ENCODE measurements around the gene CCDC40. TPM values are rescaled to one million over a fixed set of nuclear protein-coding genes. Genes with fewer than 3 reads are reported as not detected.
"Not testable (repeated sequence)": the region's sequence is repeated elsewhere in the genome, so short reads cannot be mapped to it uniquely, and the experiment has no call there.

The CCDC40 gene
- total RNA-seq, 1 donor from 2014 or later, result 0.90 TPM

DNA sequence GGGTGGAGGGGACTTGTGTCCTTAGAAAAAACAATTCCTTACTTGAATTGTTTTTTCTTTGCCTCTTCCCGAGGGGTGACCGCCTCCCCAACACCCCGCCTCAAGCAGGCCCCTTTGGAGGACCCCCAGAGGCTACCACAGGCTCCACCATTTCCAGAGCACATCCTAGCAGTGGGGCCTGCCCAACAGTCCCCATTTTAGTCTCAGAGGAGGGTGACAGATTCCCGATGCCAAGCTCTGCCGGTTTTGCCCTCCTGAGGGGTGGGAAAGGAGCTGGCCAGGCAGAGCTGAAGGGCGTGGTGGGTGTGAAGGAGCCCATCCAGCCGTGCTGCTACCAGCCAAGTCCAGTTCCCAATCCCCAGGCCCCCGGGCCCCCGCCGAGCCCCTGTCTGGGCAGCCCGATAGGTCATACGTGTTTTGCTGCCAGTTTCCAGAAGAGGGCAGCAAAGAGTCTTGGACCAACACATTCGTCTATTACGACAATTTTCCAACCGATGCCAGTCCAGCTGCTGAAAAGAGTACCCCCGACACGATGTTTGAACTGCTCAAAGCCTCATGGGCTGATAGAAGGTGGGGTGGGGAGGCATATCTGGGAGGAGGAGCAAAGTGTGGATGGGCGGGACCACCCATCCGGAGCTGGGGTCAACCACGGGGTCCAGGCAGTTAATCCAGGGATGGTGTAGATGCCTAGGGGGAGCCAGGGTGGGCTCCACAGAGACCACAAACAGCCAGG, 46.1 kb downstream of the CCDC40 start:
- DNase-seq (ENCODE audit: low read depth in 2 of 2), result peak; percentile 75 to 79

DNA sequence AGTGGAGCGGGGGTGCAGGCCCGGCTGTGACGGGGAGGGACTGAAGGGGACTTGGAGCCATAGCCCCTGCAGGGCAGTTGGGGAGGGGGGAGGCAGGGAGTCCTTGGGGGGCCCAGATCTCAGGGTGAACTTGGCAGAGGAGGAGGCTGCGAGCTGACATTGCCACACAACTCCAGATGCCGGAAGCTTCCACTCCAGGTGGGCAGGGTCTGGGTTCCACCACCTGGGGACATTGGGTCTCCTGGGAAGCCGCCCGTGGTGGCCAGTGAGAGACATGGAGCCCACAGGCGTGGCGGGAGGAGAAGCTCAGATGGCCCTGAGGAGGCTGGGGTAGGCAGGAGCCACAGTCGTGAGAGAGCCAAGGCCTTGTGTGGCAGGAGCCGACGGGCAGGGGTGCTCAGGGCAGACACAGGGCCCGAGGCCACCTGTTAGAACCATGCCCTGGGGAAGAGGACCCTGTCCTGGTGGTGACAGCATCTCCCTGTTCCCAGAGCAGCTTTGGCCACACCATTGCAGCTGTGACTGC, 46.8 kb downstream of the CCDC40 start:
- no peak for DNase-seq (ENCODE audit: low read depth in 2 of 2)

DNA sequence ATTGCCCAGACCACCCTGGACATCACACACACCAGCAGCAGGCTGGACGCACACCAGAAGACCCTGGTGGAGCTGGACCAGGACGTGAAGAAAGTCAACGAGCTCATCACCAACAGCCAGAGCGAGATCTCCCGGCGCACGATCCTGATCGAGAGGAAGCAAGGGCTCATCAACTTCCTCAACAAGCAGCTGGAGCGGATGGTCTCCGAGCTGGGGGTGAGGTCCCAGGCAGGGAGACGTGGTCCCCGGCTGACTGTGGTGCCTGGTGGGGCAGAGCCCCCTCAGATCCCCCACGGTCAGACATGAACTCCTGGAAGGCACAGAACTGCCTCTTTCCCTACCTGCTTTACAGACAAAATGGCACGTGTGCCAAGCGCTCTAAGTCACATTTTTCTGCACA, 48.3 kb downstream of the CCDC40 start:
- no peak for DNase-seq (ENCODE audit: low read depth in 2 of 2)

DNA sequence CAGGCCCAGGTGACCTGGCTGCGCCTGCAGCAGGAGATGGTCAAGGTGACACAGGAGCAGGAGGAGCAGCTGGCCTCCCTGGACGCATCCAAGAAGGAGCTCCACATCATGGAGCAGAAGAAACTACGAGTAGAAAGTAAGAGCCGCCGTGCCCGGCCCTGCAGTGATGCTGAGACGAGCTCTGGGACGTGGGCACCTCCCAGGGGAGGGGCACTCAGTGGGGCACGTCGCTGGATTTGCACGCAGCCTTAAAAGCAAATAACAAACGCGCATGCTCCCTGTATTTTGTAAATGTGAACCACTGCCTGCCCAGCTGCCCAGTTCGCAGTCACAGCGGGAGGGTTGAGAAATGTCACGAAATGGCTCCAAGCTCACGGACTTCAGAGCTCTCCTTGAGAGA, 49.6 kb downstream of the CCDC40 start:
- DNase-seq (ENCODE audit: low read depth in 2 of 2), result no peak

DNA sequence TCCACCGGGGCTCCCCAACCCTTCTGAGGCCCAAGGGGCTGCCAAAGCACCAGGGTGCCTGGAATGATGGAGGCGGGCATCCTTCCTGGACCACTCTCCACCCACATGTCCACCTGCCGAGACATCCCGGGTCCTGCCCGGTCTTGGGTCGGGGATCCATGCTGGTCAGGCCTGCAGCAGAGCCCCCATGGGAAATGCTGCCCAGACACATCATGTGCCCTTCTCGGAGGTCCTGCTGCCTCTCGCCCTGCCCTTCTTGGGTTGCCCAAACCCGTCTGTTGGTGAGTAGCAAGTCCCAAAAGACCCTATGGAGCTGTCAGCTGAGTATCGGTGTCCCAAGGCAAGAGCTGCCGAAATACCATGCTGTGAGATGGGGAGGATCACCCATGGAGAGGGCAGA, 50.2 kb downstream of the CCDC40 start:
- no peak for DNase-seq (ENCODE audit: low read depth in 2 of 2)

DNA sequence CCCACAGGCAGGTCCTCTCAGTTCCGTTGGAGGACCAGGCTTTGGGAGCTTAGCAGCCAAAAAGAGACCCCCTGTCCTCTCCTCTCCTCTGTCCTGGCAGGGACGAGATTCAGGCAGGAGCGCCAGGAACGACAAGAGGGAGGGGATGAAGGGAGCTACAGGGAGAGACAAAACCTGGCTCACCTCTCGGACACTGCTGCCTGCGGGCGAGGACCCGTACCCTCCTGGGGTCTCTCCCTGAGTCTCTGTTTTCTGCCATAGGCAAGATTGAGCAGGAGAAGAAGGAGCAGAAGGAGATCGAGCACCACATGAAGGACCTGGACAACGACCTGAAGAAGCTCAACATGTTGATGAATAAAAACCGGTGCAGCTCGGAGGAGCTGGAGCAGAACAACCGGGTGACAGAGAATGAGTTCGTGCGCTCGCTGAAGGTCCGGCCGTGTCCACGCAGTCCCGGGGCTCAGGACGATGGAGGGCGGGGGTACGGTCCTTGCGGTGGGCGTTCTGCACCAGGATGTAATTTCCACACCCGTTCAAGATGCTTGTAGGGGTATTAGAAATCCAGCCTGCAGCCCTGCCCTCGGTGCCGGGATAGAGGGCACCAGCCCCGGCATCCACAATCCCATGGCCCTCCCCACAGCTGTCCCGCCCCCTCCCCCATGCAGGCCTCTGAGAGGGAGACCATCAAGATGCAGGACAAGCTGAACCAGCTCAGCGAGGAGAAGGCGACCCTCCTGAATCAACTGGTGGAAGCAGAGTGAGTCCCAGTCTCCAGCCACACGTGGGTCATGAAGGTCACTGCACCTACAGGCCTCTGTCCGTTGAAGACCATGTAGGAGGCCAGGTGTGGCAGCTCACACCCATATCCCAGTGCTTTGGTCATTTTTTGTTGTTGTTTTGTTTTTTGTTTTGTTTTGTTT, 51.2 kb downstream of the CCDC40 start:
- DNase-seq (ENCODE audit: low read depth in 2 of 2), result no peak

DNA sequence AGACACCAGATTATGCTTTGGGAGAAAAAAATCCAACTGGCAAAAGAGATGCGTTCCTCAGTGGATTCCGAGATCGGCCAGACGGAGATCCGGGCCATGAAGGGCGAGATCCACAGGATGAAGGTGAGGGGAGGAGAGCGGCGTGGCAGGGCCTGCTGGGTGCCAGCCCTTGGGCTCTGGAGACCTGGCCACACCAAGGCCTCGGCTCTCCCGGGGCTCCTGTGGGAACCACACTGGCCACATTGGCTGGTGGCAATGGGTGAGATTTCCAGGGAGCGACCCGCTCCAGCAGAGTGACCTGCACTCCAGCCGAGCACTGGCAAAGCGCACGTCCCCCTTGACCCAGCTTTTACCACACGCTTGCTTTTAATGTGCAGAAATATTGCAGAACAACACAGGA, 53.3 kb downstream of the CCDC40 start:
- no peak for DNase-seq (ENCODE audit: low read depth in 2 of 2)

DNA sequence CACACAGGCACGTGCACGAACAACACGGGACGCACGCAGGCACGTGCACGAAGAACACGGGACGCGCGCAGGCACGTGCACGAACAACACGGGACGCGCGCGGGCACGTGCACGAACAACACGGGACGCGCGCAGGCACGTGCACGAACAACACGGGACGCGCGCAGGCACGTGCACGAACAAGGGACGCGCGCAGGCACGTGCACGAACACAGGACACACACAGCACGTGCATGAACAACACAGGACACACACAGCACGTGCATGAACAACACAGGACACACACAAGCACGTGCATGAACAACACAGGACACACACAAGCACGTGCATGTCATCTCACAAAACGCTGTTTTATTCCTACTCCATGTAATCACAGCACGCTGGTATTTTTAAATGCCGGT, 53.7 kb downstream of the CCDC40 start:
- DNase-seq (ENCODE audit: low read depth in 2 of 2), result not testable (repeated sequence)

DNA sequence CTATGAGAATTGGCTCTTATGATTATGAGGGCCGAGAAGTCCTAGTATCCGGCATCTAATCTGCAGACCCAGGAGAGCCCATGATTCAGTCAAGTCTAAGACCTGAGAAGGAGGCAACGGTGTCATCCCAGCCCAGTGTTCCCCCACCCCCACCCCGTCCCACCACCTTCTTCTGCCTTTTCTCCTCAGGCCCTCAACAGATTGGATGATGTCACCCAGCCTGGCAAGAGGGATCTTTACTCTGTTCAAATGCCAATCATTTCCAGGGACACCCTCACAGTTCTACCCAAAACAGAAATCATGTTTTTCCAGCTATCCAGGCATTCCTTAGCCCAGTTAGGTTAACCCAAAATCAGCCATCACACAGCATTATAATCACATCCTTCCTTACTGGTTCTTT, 54.9 kb downstream of the CCDC40 start:
- no peak for DNase-seq (ENCODE audit: low read depth in 2 of 2)

DNA sequence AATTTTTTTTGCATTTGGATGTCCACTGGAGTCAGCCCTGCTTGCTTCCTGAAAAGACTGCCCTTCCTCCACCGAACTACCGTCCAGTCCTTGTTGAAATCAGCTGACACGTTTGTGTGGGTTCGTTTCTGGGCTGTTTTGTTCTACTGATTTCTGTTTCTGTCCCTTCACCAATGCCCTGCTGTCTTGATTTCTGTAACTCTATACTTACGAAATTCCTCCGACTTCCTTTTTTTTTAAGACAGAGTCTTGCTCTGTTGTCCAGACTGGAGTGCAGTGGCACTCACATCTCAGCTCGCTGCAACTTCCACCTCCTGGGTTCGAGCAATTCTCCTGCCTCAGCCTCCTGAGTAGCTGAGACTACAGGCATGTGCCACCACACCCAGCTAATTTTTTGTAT, 56.5 kb downstream of the CCDC40 start:
- no peak for DNase-seq (ENCODE audit: low read depth in 2 of 2)

DNA sequence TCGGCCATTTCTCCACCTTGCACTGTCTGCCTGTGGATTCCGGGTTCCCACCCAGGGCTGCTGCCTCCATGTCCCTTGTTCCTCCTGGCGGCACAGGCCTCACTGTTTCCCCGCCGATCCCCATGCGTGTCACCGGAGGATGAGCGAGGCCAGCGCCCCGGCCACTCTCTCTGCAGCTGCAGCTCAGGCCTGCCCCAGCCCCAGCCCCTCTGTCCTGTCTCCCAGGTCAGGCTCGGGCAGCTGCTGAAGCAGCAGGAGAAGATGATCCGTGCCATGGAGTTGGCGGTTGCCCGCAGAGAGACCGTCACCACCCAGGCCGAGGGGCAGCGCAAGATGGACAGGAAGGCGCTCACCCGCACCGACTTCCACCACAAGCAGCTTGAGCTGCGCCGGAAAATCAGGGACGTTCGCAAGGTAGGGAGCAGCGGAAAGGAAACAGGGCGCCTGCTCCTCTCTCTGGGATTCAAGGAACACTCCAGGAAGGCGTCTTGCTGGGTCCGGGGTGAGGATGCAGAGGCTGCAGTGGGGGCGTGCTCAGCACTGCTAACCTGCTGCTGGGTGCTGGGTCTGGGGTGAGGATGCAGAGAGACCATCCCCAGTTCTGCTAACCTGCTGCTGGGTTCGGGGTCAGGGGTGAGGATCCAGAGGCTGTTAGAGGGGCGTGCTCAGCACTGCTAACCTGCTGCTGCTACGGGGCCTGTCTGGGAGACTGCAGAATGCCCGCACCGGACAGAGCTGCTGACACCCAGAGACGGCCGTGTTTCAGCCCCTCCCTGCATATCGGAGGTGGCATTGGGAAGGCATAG, 58.8 kb downstream of the CCDC40 start:
- DNase-seq (ENCODE audit: low read depth in 2 of 2), result no peak

DNA sequence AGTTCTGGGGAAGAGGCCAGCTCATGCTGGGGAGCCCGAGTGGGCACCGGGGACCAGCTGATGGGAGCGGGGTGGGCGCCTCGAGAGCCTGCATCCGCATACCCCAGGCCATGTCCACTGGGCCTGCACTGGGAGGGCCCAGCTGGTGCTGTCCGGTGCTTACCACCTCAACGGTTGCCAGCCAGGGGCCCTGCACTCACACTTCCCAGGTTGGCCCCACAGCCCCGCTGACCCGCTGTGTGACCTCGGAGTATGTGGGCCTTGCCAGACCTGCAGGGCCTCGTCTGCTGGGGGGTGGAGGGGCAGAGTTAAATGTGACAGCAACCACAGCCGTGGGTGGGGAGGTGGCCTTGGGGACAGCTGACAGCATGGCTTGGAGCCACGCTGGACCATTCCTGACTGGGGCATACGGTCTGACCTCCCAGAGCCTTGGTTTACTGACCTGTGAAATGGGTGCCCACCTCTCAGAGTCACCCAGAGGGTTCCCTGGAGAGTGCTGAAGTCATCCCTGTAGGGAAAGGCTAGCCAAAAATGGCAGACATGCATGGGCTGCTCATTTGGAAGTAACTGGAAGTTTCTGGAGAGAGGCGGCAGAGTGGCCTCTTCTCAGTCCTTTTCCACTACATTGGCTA, 59.5 kb downstream of the CCDC40 start:
- DNase-seq (ENCODE audit: low read depth in 2 of 2), result no peak

DNA sequence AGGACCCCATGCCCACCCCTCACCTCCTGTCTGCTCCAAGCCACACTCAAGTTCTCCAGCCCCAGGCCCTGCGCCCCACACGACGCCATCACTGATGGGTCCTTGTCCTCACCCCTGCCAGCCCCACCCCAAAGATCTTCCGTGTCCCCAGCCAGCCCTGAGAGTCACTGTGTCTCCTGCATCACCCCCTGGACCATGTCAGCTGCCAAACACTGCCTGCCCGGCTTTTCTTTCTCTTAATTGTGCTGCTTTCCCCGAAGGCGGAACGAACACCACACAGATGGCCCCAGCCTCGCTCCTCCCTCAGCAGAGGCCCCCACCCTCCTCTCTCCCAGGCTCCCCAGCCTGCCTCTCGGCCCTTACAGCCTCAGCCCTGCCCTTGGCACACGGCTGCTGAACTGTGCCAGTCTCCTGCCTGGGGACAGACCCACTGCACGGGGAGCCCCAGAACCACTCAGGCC, 60.1 kb downstream of the CCDC40 start:
- no peak for DNase-seq (ENCODE audit: low read depth in 2 of 2)

DNA sequence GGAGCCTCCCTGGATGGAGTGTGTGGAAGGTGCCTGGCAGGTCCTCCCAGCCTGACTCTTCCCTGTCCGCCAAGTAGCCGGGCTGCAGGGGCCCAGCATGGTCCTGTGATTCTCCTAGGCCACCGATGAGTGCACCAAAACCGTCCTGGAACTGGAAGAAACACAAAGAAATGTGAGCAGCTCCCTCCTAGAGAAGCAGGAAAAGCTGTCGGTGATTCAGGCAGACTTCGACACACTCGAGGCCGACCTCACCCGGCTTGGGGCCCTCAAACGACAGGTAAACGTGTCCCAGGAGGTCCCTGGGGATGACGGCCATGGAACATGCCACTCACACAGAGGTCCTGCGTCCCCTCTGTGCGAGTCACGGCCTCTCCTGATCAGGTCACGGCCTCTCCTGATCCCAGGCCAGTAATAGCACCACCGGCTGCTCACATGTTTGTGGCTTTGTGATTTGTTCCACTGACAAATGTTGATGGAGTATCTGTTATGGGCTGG, 60.7 kb downstream of the CCDC40 start:
- DNase-seq (ENCODE audit: low read depth in 2 of 2), result no peak

DNA sequence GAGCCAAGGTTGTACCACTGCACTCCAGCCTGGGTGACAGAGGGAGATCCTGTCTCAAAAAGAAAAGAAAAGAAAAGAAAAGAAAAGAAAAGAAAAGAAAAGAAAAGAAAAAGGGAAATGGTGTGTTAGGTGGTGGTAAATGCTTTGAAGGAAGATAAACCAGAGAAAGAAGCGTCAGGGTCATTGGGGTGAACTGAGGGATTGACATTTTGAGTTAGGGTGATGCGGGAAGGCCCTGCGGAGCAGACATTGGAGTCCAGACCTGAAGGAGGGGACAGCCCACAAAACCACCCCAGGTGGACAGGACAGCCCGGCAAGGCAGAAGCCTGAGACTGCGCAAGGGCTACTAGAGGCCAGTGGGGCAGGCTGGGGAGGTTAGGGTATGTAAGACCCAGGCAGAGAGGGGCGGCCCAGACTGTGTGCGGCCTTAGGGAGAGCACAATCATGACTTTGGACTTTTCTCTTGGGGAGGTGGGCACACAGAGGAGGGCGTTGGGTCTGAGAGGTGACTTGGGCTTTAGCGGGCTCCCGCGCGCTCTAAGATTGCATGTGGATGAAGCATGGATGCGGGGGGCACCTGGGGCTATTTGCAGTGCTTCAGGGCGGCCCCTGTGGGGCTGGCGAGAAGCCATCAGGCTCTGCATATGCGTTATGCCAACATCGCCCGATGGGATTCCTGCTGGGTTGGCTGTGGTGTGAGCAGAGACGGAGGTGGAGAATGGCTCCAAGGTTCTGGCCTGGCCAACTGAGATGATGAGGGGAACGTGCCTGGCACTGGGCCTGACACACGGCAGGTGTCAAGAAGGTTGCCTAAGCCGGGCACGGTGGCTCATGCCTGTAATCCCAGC, 61.6 kb downstream of the CCDC40 start:
- no peak for DNase-seq (ENCODE audit: low read depth in 2 of 2)

DNA sequence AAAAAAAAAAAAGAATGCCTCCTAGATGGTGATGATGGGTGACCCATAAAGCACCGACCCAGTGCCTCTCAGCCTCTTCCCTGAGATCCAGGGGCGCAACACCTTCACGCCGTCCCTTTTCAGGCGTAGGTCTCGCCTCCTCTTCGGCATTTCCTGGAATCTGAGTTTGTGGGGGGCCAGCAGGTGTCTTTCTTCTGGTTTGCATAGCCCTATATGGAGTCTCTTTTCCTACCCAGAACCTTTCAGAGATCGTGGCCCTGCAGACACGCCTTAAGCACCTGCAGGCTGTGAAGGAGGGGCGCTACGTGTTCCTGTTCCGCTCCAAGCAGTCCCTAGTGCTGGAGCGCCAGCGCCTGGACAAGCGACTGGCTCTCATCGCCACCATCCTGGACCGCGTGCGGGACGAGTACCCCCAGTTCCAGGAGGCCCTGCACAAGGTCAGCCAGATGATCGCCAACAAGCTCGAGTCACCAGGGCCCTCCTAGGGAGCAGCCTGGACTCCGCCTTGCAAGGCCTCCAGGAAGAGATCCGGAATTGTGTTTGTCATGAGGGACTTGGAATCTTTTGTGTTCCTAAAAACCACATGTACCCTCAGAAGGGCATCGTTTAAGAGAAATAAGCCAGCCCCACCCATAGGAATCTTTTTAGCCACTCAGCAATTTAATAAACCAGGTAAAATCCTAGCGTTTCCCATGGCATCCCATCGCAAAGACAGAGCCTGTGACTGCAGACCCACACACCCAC, 63.0 kb downstream of the CCDC40 start:
- DNase-seq (ENCODE audit: low read depth in 2 of 2), result no peak

DNA sequence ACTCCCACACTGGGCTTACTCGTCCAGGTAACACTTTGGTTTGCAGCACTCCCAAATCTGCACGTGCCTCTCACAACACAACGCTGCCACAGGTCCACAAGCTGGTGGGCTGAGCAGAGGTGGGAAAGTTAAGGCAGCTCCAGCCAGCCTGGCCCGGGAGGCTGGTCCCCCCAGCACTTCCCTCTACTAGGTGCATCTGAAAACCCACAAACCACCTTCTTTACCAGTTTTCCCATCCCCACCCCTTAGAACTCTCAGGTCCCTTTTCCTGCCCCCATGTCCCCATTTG, 63.5 kb downstream of the CCDC40 start:
- DNase-seq (ENCODE audit: low read depth in 2 of 2), result no peak

DNA sequence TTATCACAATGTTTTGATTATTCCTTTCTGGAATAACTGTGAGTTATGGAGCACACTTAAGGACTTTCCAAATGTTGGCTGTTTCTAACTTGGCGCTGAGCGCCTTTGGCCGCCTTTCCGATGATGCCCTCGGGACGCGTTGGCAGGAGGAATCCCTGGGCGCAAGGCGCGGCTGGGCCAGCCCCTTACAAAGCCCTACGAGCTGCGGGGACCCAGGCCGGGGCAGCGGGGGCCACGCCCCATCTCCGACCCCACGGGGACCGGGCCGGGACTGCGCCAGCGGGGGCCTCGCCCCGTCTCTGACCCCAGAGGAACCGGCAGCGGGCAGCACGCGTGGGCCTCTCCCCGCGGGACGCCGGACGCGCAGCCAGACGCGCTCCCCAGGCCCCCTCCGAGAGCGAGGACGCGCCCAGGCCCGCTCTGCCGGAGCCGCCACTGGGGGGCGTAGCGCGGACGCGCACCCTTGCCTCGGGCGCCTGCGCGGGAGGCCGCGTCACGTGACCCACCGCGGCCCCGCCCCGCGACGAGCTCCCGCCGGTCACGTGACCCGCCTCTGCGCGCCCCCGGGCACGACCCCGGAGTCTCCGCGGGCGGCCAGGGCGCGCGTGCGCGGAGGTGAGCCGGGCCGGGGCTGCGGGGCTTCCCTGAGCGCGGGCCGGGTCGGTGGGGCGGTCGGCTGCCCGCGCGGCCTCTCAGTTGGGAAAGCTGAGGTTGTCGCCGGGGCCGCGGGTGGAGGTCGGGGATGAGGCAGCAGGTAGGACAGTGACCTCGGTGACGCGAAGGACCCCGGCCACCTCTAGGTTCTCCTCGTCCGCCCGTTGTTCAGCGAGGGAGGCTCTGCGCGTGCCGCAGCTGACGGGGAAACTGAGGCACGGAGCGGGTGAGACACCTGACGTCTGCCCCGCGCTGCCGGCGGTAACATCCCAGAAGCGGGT, 64.8 kb downstream of the CCDC40 start, which contains the start of gene GAA:
GAA (plus strand) TSS at position 571 of the 935 bp plus-strand sequence. CDS start 3,006 bp downstream, outside the sequence.
- DNase-seq (ENCODE audit: low read depth in 2 of 2), result peak; percentile 61 to 85
